Skeletal muscle satellite cell (primary cell): ENCODE measurements around the gene ARHGAP12.

Experiments used
- H3K27me3 ChIP-seq: 2 replicates; pipeline ENCODE4 v1.7.0; 2013; ENCODE audit warnings: low read length; ENCODE audit not compliant: control insufficient read depth, insufficient read depth
- H3K36me3 ChIP-seq: 2 replicates; pipeline ENCODE4 v1.7.0; 2013; ENCODE audit warnings: mild to moderate bottlenecking, control low read depth, low read length; ENCODE audit not compliant: insufficient read depth
- H3K4me1 ChIP-seq: 2 replicates; pipeline ENCODE4 v1.7.0; 2013; ENCODE audit warnings: low read length; ENCODE audit not compliant: control insufficient read depth, insufficient read depth
- H3K4me2 ChIP-seq: 2 replicates; pipeline ENCODE4 v1.7.0; 2013; ENCODE audit warnings: mild to moderate bottlenecking, low read length
- H3K4me3 ChIP-seq: 2 replicates; pipeline ENCODE4 v1.7.0; 2013; ENCODE audit warnings: low read length
- H3K9ac ChIP-seq: 2 replicates; pipeline ENCODE4 v1.7.0; 2013; ENCODE audit warnings: mild to moderate bottlenecking, low read depth, low read length, moderate library complexity
- H3K9me3 ChIP-seq: replicated peaks from 2 replicates; pipeline ENCODE4 v1.7.0; 2013; ENCODE audit warnings: mild to moderate bottlenecking, control low read depth, low read length

The ARHGAP12 gene

DNA sequence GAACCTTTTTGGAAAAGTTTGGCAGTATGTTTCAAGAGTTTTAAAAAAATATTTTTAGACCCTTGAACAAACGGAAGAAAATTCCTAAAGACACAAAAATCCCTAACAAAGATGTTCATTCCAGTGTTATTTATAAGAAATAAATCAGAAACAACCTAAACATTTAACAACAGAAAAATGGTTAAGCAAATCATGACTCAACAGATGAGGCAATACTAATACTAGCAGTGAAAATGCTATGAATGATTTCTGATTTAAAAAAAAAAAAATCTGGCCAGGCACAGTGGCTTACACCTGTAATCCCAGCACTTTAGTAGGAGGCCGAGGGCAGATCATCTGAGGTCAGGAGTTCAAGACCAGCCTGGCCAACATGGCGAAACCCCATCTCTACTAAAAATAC, 61.0 kb downstream of the ARHGAP12 start:
- no peaks in the 10 kb centered on the region for H3K27me3 ChIP-seq
- no peaks in the 10 kb centered on the region for H3K36me3 ChIP-seq
- H3K4me1 ChIP-seq: peaks cover 19% of the 10 kb centered on the region
- H3K9me3 ChIP-seq: no peaks in the 10 kb centered on the region
- no peak overlapping the region for H3K4me2 ChIP-seq
- no peak overlapping the region for H3K4me3 ChIP-seq
- no peak overlapping the region for H3K9ac ChIP-seq

DNA sequence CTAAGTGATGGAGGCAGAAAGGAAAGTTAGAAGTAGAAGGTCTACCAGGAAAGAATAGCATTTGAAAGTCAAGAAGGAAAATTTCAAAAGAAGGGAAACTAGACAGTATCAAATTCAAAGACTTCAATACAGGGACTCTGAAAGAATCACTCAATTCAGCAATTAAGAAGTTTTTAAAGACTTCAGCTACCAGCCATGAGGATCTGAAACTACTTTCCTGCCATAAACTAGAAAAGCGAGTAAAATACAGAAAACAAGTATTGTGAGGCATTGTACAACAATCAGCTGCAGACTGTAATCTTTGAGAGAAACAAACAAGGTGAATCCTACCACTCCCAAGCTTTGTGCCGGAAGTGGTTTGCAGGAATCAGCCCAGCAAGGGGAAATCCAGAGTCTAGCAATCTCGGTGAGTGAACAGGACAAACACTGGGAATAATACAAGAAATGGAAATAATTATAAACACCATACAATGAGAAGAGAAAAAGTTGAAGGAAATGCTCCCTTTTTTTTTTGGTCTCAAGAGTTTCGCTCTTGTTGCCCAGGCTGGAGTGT, 62.4 kb downstream of the ARHGAP12 start:
- no peak overlapping the region for H3K9ac ChIP-seq
- peaks cover 2% of the 10 kb centered on the region for H3K36me3 ChIP-seq
- no peaks in the 10 kb centered on the region for H3K9me3 ChIP-seq
- H3K4me3 ChIP-seq: no peak overlapping the region
- peaks cover 12% of the 10 kb centered on the region for H3K4me1 ChIP-seq
- H3K4me2 ChIP-seq: no peak overlapping the region
- H3K27me3 ChIP-seq: no peaks in the 10 kb centered on the region

DNA sequence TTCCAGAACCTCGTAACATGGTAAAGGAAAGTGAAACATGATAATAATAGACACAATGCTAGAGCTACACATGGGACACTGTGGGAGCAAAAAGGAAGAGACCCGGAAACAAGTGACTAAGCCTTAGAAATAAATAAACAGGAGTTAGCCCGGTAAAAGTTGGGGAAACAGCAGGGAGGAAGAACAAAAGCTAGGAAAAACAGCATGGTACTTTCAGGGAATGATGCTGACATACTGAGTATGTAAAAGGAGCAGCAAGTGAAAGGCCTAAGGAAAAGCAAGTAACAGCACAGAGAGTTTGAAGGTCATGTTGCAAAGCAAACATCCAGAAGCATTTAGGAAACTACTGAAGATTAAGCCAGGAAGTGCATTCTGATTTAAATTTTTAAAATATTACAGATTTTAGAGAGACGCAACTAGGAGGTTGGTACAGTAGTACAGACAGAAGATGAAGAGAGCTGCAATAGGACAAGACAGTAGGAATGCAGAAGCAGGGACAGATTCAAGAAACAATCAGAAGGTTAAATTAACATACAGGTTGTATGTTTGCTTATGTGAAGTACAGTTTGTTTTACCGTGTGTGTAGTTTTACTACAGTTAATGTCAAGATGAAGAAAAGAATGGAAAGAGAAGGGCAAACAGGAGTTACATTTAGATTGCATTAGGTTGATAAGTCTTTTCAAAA, 63.7 kb downstream of the ARHGAP12 start:
- Histone ChIP-seq H3K9me3 (no peaks in the 10 kb centered on the region), H3K4me1 (peaks cover 12% of the 10 kb centered on the region), H3K36me3 (peaks cover 5% of the 10 kb centered on the region), H3K9ac (peak overlapping the region; percentile 13), H3K4me2 (peak overlapping the region; percentile 67), H3K27me3 (no peaks in the 10 kb centered on the region), H3K4me3 (peak overlapping the region; percentile 25)

DNA sequence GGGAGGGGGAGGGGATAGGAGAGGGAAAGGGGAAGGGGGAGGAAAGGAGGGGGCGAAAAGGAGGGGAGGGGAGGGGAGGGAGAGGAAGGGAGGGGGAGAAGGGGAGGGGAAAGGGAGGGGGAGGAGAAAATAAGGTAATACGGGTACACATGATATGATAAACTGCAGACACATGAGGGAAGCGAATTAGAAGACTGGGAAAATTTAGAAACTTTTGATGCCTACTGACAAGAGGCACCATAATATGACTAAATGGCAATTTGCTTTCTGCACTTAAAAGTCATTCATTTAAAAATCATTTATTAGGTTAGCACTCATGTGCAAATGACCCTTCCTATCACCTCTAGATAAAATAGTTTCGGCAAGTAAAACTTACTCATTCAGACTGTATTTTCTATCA, 73.6 kb downstream of the ARHGAP12 start:
- Histone ChIP-seq H3K4me2 (no peak overlapping the region), H3K4me3 (no peak overlapping the region), H3K36me3 (peaks cover 6% of the 10 kb centered on the region), H3K9ac (no peak overlapping the region), H3K4me1 (no peaks in the 10 kb centered on the region), H3K27me3 (no peaks in the 10 kb centered on the region), H3K9me3 (no peaks in the 10 kb centered on the region)

DNA sequence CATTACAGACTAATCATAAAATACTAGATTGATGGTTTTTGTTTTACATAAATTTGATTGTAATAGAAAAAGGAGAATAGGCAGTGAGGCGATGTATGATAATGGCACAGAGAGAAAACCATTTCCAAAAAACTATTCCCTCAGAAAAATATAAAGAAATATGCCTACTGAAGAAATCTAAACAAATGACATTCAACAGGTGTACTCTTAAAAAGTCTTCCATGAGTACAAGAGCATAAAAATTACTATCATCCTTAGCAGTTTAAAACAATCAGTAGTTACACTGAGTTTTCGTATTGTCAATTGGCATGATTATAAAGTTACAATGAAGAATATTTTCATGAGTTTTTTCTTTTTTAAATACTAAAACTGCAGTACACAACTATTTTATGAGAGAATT, 75.0 kb downstream of the ARHGAP12 start:
- Histone ChIP-seq H3K4me3 (no peak overlapping the region), H3K36me3 (peaks cover 6% of the 10 kb centered on the region), H3K4me1 (no peaks in the 10 kb centered on the region), H3K9ac (no peak overlapping the region), H3K27me3 (no peaks in the 10 kb centered on the region), H3K4me2 (no peak overlapping the region), H3K9me3 (no peaks in the 10 kb centered on the region)

DNA sequence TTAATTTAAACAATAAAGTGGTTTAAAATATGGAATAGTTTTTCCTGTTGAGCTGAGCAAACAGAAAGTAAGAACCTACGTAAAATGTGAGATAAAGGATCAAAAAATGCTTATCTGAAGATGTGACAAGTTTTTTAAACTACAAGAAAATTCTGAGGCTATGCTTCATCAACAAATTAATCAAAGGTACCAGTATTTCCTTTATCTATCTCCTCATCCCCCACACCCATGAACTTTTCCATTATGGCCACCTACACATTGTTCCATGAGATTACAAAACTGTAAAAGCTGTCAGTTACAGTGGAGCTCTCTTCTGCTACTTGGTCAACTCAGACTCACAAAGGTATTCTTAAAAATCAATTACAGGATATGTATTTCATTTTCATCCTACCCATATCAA, 77.4 kb downstream of the ARHGAP12 start:
- no peaks in the 10 kb centered on the region for H3K9me3 ChIP-seq
- H3K27me3 ChIP-seq: no peaks in the 10 kb centered on the region
- H3K4me2 ChIP-seq: no peak overlapping the region
- no peak overlapping the region for H3K9ac ChIP-seq
- peaks cover 9% of the 10 kb centered on the region for H3K36me3 ChIP-seq
- H3K4me3 ChIP-seq: no peak overlapping the region
- no peaks in the 10 kb centered on the region for H3K4me1 ChIP-seq

DNA sequence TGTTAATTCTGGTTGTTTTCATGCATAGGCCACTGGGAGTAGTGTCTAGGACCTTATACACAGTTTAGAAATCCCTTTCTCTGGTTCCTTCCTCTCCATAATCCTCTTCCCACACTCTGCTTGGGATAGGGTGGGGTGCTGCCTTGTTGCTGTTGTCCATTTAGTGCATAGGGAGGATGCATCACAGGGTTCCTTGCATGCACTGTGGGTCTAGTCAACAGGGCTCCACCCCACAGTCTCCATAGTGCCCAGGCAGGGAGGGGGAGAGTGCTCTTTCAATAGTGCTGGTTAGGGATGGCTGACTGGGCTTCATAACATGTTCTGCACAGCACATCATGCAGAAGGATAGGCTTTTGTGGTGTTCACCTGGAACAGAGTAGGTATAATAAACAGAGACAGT, 81.1 kb downstream of the ARHGAP12 start:
- H3K4me1 ChIP-seq: no peaks in the 10 kb centered on the region
- H3K9me3 ChIP-seq: no peaks in the 10 kb centered on the region
- no peak overlapping the region for H3K9ac ChIP-seq
- no peak overlapping the region for H3K4me3 ChIP-seq
- peaks cover 9% of the 10 kb centered on the region for H3K36me3 ChIP-seq
- no peaks in the 10 kb centered on the region for H3K27me3 ChIP-seq
- no peak overlapping the region for H3K4me2 ChIP-seq

DNA sequence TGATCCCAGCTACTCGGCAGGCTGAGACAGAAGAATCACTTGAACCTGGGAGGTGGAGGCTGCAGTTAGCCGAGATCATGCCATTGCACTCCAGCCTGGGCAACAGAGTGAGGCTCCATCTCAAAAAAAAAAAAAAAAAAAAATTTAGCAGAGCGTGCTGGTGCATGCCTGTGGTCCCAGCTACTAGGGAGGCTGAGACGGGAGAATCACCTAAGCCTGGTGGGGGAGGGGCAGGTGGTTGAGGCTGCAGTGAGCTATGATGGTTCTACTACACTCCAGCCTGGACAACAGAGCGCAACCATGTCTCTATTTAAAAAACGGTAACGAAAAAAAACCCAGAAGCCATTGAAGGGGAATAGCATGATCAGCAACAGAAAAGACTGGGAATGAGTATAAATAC, 89.9 kb downstream of the ARHGAP12 start:
- Histone ChIP-seq H3K27me3 (no peaks in the 10 kb centered on the region), H3K4me3 (no peak overlapping the region), H3K9me3 (no peaks in the 10 kb centered on the region), H3K36me3 (peaks cover 3% of the 10 kb centered on the region), H3K9ac (no peak overlapping the region), H3K4me2 (no peak overlapping the region), H3K4me1 (no peaks in the 10 kb centered on the region)

DNA sequence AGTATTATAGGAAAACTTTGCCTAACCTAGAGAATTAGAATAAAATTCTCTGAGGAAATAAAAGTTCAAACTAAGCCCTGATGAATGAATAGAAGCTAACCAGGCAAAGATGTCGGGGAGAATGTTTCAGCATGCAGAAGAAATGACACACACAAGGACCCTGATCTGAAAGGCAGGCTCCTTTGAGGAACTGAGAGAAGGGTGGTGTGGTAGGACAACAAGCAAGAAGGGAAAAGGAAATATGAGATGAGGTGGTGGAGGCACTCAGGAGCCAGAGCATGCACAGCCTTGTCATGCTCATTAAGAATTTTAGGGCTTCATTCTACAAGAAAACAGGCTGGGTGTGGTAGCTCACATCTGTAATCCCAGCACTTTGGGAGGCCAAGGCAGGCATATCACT, 90.6 kb downstream of the ARHGAP12 start:
- Histone ChIP-seq H3K4me2 (no peak overlapping the region), H3K4me1 (no peaks in the 10 kb centered on the region), H3K36me3 (peaks cover 3% of the 10 kb centered on the region), H3K4me3 (no peak overlapping the region), H3K27me3 (no peaks in the 10 kb centered on the region), H3K9me3 (no peaks in the 10 kb centered on the region), H3K9ac (no peak overlapping the region)

DNA sequence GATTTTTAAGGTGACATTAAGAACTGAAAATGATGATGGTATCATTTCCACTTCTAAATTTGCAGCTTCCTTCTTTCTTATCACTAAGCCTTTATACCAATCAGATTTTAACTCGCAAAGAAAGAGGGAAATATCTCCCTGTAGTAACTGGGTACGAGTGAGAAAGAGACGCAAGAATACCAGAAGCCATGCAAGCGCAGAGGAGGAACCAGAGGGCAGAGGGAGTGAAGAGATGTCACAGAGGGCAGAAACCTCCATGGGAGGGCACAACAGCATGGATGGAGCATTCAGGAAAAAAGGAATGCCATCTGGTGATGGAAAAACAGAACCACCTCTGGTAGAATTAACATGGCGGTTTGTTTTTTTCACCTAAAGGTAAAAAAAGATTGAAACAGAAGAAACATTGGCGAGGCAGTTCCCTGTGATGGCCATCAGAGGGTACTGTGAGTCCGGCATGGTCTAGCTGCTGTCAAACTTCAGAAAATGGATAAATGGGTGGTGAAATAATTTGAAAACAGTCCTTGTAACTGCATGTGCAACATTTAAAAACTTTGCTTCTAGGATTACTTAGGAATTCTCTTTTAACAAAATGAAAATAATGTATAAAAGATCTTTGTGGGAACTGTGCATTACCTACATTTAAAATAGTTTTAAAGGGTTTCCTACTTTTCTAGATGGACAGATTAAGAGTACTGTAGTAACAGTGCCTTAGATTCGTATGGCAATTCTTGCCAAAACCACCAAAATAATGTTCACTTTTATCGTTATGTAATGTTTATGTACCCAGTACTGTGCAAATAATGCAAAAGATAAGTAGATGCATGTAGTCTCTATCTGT, 91.8 kb downstream of the ARHGAP12 start:
- Histone ChIP-seq H3K4me1 (no peaks in the 10 kb centered on the region), H3K36me3 (peaks cover 3% of the 10 kb centered on the region), H3K9ac (no peak overlapping the region), H3K27me3 (no peaks in the 10 kb centered on the region), H3K4me2 (no peak overlapping the region), H3K4me3 (no peak overlapping the region), H3K9me3 (no peaks in the 10 kb centered on the region)

DNA sequence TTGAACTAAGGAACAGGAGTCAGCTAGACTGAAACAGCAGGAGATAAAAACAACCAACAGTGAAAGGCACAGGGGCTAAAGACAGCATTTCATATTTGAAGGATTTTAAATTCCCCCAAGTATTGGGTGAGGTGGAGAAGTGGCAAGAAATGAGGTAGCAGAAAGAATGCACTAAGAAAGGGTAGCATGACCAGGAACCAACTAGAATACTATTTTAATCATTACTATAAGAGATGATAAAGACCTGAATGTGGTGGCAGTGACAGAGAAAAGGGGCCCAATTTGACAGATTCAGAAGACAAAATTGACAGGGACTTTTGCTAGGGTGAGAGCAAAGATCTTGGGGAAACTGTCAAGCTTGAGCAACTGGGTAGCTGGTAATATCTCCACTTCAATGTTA, 94.9 kb downstream of the ARHGAP12 start:
- Histone ChIP-seq H3K4me1 (peaks cover 8% of the 10 kb centered on the region), H3K36me3 (peaks cover 3% of the 10 kb centered on the region), H3K27me3 (no peaks in the 10 kb centered on the region), H3K4me3 (no peak overlapping the region), H3K4me2 (no peak overlapping the region), H3K9me3 (no peaks in the 10 kb centered on the region), H3K9ac (no peak overlapping the region)
